ENCODE data around the gene ESX1.

DNA sequence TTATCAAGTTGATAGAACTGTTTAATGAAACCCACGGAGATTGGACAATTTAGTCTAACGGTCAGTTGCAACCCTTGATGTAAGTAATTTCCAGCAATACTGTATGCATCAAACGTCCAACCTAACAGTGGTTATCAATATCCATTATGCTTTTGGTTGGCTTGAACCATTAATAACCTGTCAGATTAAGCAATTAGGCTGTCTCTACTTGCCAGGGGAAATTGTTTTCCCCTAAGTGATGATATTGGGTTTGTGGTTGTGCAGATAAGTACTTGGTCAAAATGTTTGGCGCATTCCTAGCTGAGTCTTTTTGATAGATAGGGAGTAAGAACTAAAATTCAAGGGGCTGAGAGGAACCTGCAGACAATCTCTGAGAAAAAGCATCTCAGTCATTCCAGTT, 30.5 kb upstream of the ESX1 start:
- TF ChIP-seq POLR2AphosphoS5 (IDR thresholded peaks at IDR 0.05; ENCODE audit: borderline replicate concordance, low read depth, low read length), result no peak
- TF ChIP-seq EZH2 (IDR thresholded peaks at IDR 0.05), result no peak

Measured in SK-N-MC (cell line).